ENCODE measurements around the gene PLCXD1.

The PLCXD1 gene

GRCh38 chrX:307261-308111, 26.3 kb downstream of the PLCXD1 start:
- TF ChIP-seq CTCF (IDR thresholded peaks at IDR 0.05; ENCODE audit: insufficient read depth, low read depth, low read length, missing control alignments): no peak
- H3K4me3 ChIP-seq (ENCODE audit: low read length): no peak overlapping the region
- no peak for DNase-seq (ENCODE audit: low read depth)

- DNase-seq (ENCODE audit: low read depth): no peak
- no peak overlapping the region for H3K4me3 ChIP-seq (ENCODE audit: low read length)
- no peak for TF ChIP-seq CTCF (IDR thresholded peaks at IDR 0.05; ENCODE audit: insufficient read depth, low read depth, low read length, missing control alignments)
These were observed 27.8 kb downstream of the PLCXD1 start for GRCh38 chrX:308821-309520.

- no peak for DNase-seq (ENCODE audit: low read depth)
- no peak overlapping the region for H3K4me3 ChIP-seq (ENCODE audit: low read length)
- no peak for TF ChIP-seq CTCF (IDR thresholded peaks at IDR 0.05; ENCODE audit: insufficient read depth, low read depth, low read length, missing control alignments)
These were observed 29.5 kb downstream of the PLCXD1 start for GRCh38 chrX:310621-311155.

- no peak for TF ChIP-seq CTCF (IDR thresholded peaks at IDR 0.05; ENCODE audit: insufficient read depth, low read depth, low read length, missing control alignments)
- DNase-seq (ENCODE audit: low read depth): no peak
- H3K4me3 ChIP-seq (ENCODE audit: low read length): no peak overlapping the region
These were observed 30.3 kb downstream of the PLCXD1 start for GRCh38 chrX:311156-312129.

GRCh38 chrX:312621-313331, 31.6 kb downstream of the PLCXD1 start:
- no peak for TF ChIP-seq CTCF (IDR thresholded peaks at IDR 0.05; ENCODE audit: insufficient read depth, low read depth, low read length, missing control alignments)
- no peak for DNase-seq (ENCODE audit: low read depth)
- H3K4me3 ChIP-seq (ENCODE audit: low read length): no peak overlapping the region

- no peak for TF ChIP-seq CTCF (IDR thresholded peaks at IDR 0.05; ENCODE audit: insufficient read depth, low read depth, low read length, missing control alignments)
- DNase-seq (ENCODE audit: low read depth): no peak
- no peak overlapping the region for H3K4me3 ChIP-seq (ENCODE audit: low read length)
These were observed 32.4 kb downstream of the PLCXD1 start for GRCh38 chrX:313546-313945.

All from epithelial cell of esophagus (primary cell).